Measurements from ENCODE around the gene SERPINE1.

- TF ChIP-seq CTCF (IDR thresholded peaks at IDR 0.05) (no peak), REST (IDR thresholded peaks at IDR 0.05; ENCODE audit: insufficient read depth in 1 of 2, low read depth in 2 of 2, low read length in 1 of 2) (no peak), POLR2AphosphoS5 (IDR thresholded peaks at IDR 0.05; ENCODE audit: low read depth, low read length) (no peak), TCF7L2 (IDR thresholded peaks at IDR 0.05; ENCODE audit: low read depth, low read length) (no peak)
Observed at GRCh38 chr7:101151908-101152651, 25.2 kb downstream of the SERPINE1 start.
